ENCODE data around the gene TMEM266. TPM values are rescaled to one million over a fixed set of nuclear protein-coding genes. Genes with fewer than 3 reads are reported as not detected.
A peak's percentile ranks its signal among the peaks of the same experiment; 100 is the strongest.

The TMEM266 gene
- total RNA-seq, 1 donor from 2014 or later, result 1.4 TPM

- Histone ChIP-seq H3K27me3 (ENCODE audit: low read depth) (no peaks in the 10 kb centered on the region), H3K27ac (no peak overlapping the region), H3K36me3 (no peaks in the 10 kb centered on the region), H3K9me3 (no peaks in the 10 kb centered on the region), H3K4me3 (no peak overlapping the region), H3K4me1 (peaks cover 17% of the 10 kb centered on the region)
- no peak for ATAC-seq
- intact Hi-C loops (cut with DNase I), result no loop called here
- no peak for DNase-seq
- TF ChIP-seq CTCF (IDR thresholded peaks at IDR 0.05), result no peak
Measured at GRCh38 chr15:76162036-76162398, 102.2 kb downstream of the TMEM266 start.

DNA sequence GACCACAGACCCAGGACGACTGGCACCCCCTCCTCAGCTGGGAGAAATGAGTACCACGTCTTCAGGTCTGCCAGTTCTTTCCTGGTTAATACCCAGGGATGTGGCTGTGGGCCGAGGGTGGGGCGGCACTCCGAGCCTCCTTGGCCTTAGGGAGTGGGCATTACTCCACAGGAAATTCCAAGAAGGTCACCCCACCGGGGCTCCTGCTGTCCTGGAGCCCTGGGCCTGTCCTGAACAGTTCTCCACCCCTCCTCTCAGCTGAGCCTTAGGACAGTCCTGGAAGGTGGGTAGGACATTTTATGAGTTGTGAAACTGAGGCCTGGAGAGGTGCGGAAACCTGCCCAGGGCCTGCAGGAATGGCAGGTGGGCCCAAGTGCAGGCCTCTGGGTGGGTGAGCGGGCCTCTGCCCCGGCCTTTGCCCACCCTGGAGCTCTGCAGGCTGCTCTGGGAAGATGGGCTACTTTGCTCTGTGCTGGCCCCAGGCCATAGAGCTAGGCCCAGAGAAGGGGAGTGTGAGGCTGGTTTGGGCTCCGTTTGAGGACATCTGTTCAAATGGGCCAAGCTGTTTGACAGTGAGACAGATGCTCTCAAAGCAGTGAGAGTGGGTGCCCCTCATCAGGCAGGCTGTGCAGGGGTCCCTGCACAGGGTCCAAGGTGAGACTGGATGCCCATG lies 103.1 kb downstream of the TMEM266 start:
- Histone ChIP-seq H3K27me3 (ENCODE audit: low read depth) (no peaks in the 10 kb centered on the region), H3K9me3 (no peaks in the 10 kb centered on the region), H3K4me3 (no peak overlapping the region), H3K36me3 (no peaks in the 10 kb centered on the region), H3K4me1 (peaks cover 17% of the 10 kb centered on the region), H3K27ac (peak overlapping the region; percentile 57)
- intact Hi-C loops (cut with DNase I), result no loop called here
- no peak for TF ChIP-seq CTCF (IDR thresholded peaks at IDR 0.05)
- ATAC-seq (peak; percentile 15 to 27), DNase-seq (no peak)

DNA sequence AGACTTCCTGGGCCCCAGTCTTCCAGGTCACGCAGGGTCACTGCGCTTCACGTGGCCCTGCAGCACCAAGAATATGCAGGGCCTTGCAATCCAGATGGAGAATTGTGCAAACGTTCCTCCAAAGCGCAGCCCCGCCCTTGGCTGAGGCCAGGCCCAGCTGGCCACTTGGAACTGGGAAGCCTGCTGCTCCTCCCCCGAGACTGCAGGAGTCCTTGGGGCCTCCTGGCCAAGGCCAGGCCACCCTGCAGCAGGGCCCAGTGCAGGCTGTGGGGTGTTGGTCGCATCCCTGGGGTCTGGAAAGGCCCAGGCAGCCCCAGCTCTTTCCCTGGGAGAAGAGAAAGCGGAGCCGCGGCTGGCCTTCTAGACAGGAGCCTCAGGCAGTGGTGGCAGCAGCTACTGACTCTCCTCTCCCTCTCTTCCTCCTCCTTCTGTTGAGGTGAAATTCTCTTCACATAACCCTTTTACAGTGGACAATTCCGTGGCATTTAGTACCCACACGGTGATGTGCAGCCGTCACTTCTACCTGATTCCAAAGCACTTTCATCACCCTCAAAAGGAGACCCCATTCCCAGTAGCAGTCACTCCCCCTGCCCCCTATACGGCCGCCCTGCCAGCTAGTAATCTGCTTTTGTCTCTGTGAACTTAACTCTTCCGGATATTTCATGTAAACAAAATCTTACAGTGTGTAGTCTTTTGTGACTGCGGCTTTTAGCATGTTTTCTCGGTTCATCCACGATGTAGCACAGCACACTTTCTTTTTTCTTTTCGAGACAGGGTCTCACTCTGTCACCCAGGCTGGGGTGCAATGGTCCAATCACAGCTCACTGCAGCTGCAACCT lies 103.9 kb downstream of the TMEM266 start:
- Histone ChIP-seq H3K36me3 (no peaks in the 10 kb centered on the region), H3K27ac (peak overlapping the region; percentile 57), H3K4me1 (peaks cover 17% of the 10 kb centered on the region), H3K27me3 (ENCODE audit: low read depth) (no peaks in the 10 kb centered on the region), H3K9me3 (no peaks in the 10 kb centered on the region), H3K4me3 (no peak overlapping the region)
- peak; percentile 81 to 90 for ATAC-seq
- no peak for TF ChIP-seq CTCF (IDR thresholded peaks at IDR 0.05)
- intact Hi-C loops (cut with DNase I), result no loop called here
- DNase-seq, result peak; percentile 84

DNA sequence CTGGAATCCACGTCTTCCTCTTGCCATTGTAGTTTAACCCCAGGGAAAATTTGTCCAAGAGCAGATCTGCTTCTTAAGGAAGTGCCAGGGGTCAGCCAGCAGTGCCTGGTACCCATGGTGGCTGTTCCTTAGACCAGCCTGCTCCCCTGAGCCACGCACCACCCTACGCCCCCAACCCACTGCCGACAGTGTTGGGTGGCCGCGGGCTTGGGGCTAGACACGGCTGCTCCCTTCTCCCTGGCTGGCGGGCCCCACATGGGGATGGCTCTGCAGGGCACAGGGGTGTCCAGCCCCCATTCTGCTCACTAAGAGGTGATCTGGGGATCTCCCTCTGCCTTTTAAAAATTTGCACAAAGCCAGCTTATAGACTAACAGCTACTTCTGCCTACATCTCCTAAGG lies 104.8 kb downstream of the TMEM266 start:
- Histone ChIP-seq H3K36me3 (no peaks in the 10 kb centered on the region), H3K27ac (no peak overlapping the region), H3K4me1 (peaks cover 21% of the 10 kb centered on the region), H3K4me3 (no peak overlapping the region), H3K9me3 (no peaks in the 10 kb centered on the region), H3K27me3 (ENCODE audit: low read depth) (no peaks in the 10 kb centered on the region)
- intact Hi-C loops (cut with DNase I), result no loop called here
- TF ChIP-seq CTCF (IDR thresholded peaks at IDR 0.05), result no peak
- ATAC-seq, result no peak
- no peak for DNase-seq

DNA sequence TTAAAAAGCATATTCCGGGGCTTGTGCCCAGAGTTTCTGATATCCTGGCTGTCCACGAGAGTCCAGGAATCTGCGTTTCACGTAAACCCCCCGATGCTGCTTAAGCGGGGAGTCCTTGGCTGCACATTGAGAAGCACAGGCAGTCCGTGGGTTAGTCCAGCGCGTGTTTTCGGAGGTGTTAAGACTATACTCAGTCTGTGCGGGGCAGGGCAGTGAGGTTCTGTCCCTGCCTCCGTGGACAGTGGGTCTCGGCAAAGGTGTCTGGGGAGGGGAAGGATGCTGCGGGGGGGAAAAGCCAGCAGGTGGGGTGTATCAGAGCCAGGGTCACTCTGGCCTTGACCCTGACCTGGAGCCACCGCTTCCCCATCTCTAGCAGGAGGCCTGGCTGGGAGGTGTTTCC lies 106.2 kb downstream of the TMEM266 start:
- Histone ChIP-seq H3K4me1 (peaks cover 31% of the 10 kb centered on the region), H3K27ac (no peak overlapping the region), H3K9me3 (no peaks in the 10 kb centered on the region), H3K36me3 (no peaks in the 10 kb centered on the region), H3K27me3 (ENCODE audit: low read depth) (no peaks in the 10 kb centered on the region), H3K4me3 (no peak overlapping the region)
- intact Hi-C loops (cut with DNase I), result no loop called here
- TF ChIP-seq CTCF (IDR thresholded peaks at IDR 0.05), result no peak
- DNase-seq, result no peak
- ATAC-seq, result no peak

Data from lower lobe of right lung (tissue), 2 donors.